ENCODE data around the gene GABARAPL1. TPM values are rescaled to one million over a fixed set of nuclear protein-coding genes. Genes with fewer than 3 reads are reported as not detected.

The GABARAPL1 gene
- total RNA-seq, 2 donors from 2014 or later: 135 to 191 TPM

GRCh38 chr12:10167599-10167998 is 45.1 kb upstream of the GABARAPL1 start:
- WGBS, 2 experiments (ENCODE audit: insufficient coverage in 1 of 2, insufficient read length in 1 of 2): 47 to 78% methylated on average over 2 to 5 of the region's 5 CpGs
- no peaks in the 10 kb centered on the region for H3K27me3 ChIP-seq (ENCODE audit: control insufficient read depth, insufficient read depth, low read length, poor library complexity, severe bottlenecking)
- peaks cover 23% of the 10 kb centered on the region for H3K4me1 Mint-ChIP-seq
- H3K27me3 Mint-ChIP-seq (ENCODE audit: insufficient read depth): no peaks in the 10 kb centered on the region
- no peak overlapping the region for H3K4me3 ChIP-seq (ENCODE audit: low read length)
- no peaks in the 10 kb centered on the region for H3K9me3 Mint-ChIP-seq
- H3K9ac ChIP-seq (ENCODE audit: extremely low read depth, low read length, poor library complexity, severe bottlenecking): no peak overlapping the region
- no peak for DNase-seq
- H3K36me3 Mint-ChIP-seq (ENCODE audit: low read depth): no peaks in the 10 kb centered on the region
- no peaks in the 10 kb centered on the region for H3K4me1 ChIP-seq (ENCODE audit: control insufficient read depth, insufficient read depth, low read length)
- no peaks in the 10 kb centered on the region for H3K36me3 ChIP-seq (ENCODE audit: control insufficient read depth, insufficient read depth, low read length)
- no peak overlapping the region for H3K27ac Mint-ChIP-seq
- TF ChIP-seq CTCF (conservative IDR thresholded peaks at IDR 0.05): no peak
- no peaks in the 10 kb centered on the region for H3K9me3 ChIP-seq (ENCODE audit: control insufficient read depth, low read length)
- H3K27ac ChIP-seq (ENCODE audit: low read depth, low read length): no peak overlapping the region
- H3K4me3 Mint-ChIP-seq: no peak overlapping the region

- Histone ChIP-seq H3K4me1 (ENCODE audit: control insufficient read depth, insufficient read depth, low read length) (no peaks in the 10 kb centered on the region), H3K27ac (ENCODE audit: low read depth, low read length) (no peak overlapping the region), H3K9me3 (ENCODE audit: control insufficient read depth, low read length) (no peaks in the 10 kb centered on the region), H3K4me3 (ENCODE audit: low read length) (no peak overlapping the region), H3K36me3 (ENCODE audit: control insufficient read depth, insufficient read depth, low read length) (no peaks in the 10 kb centered on the region), H3K27me3 (ENCODE audit: control insufficient read depth, insufficient read depth, low read length, poor library complexity, severe bottlenecking) (no peaks in the 10 kb centered on the region), H3K9ac (ENCODE audit: extremely low read depth, low read length, poor library complexity, severe bottlenecking) (no peak overlapping the region)
- no peak for TF ChIP-seq CTCF (conservative IDR thresholded peaks at IDR 0.05)
- no peaks in the 10 kb centered on the region for H3K9me3 Mint-ChIP-seq
- H3K4me3 Mint-ChIP-seq: no peak overlapping the region
- no peak overlapping the region for H3K27ac Mint-ChIP-seq
- WGBS, 2 experiments (ENCODE audit: insufficient coverage in 1 of 2, insufficient read length in 1 of 2): 88 to 91% methylated on average over 1 to 3 of the region's 3 CpGs
- no peaks in the 10 kb centered on the region for H3K36me3 Mint-ChIP-seq (ENCODE audit: low read depth)
- DNase-seq: no peak
- peaks cover 22% of the 10 kb centered on the region for H3K4me1 Mint-ChIP-seq
- H3K27me3 Mint-ChIP-seq (ENCODE audit: insufficient read depth): no peaks in the 10 kb centered on the region
These were observed 43.6 kb upstream of the GABARAPL1 start for GRCh38 chr12:10169104-10169503.

- no peaks in the 10 kb centered on the region for H3K27me3 Mint-ChIP-seq (ENCODE audit: insufficient read depth)
- H3K36me3 ChIP-seq (ENCODE audit: control insufficient read depth, insufficient read depth, low read length): no peaks in the 10 kb centered on the region
- no peak for TF ChIP-seq CTCF (conservative IDR thresholded peaks at IDR 0.05)
- H3K27ac Mint-ChIP-seq: no peak overlapping the region
- no peak overlapping the region for H3K4me3 ChIP-seq (ENCODE audit: low read length)
- H3K9me3 ChIP-seq (ENCODE audit: control insufficient read depth, low read length): no peaks in the 10 kb centered on the region
- 89 to 94% methylated on average over 3 to 5 of the region's 5 CpGs for WGBS, 2 experiments (ENCODE audit: insufficient coverage in 1 of 2, insufficient read length in 1 of 2)
- no peak for DNase-seq
- no peak overlapping the region for H3K9ac ChIP-seq (ENCODE audit: extremely low read depth, low read length, poor library complexity, severe bottlenecking)
- no peak overlapping the region for H3K27ac ChIP-seq (ENCODE audit: low read depth, low read length)
- H3K4me1 Mint-ChIP-seq: peaks cover 20% of the 10 kb centered on the region
- no peaks in the 10 kb centered on the region for H3K9me3 Mint-ChIP-seq
- H3K36me3 Mint-ChIP-seq (ENCODE audit: low read depth): no peaks in the 10 kb centered on the region
- no peaks in the 10 kb centered on the region for H3K27me3 ChIP-seq (ENCODE audit: control insufficient read depth, insufficient read depth, low read length, poor library complexity, severe bottlenecking)
- H3K4me3 Mint-ChIP-seq: no peak overlapping the region
- H3K4me1 ChIP-seq (ENCODE audit: control insufficient read depth, insufficient read depth, low read length): no peaks in the 10 kb centered on the region
These were observed 42.5 kb upstream of the GABARAPL1 start for GRCh38 chr12:10170216-10170615.
